GM23338 (cell line): ENCODE measurements around the gene KMT2C. TPM values are rescaled to one million over a fixed set of nuclear protein-coding genes. Genes with fewer than 3 reads are reported as not detected.

Source experiments
- ATAC-seq: fragments of 200-7000 bp; cut with Tn5 transposase; 3 replicates; pipeline ENCODE4 v1.9.1; 2020
- DNase-seq: peaks from one replicate; pipeline ENCODE4 v3.0.0-alpha.2; 2015; ENCODE audit warnings: low spot score
- H2AFZ ChIP-seq: fragments of 200-600 bp; sonication (generic); 2 replicates; pipeline ENCODE4 v1.8.0; 2016; ENCODE audit warnings: antibody characterized with exemption, mild to moderate bottlenecking, moderate library complexity
- H3F3A ChIP-seq: fragments of 200-600 bp; sonication (generic); replicated peaks from 2 replicates; pipeline ENCODE4 v1.8.0; 2017; ENCODE audit warnings: antibody characterized with exemption, mixed run types, low read depth
- H3K27ac ChIP-seq: fragments of 200-600 bp; sonication (generic); 2 replicates; pipeline ENCODE4 v1.6.1; 2016; ENCODE audit warnings: low read depth
- H3K27me3 ChIP-seq: fragments of 200-600 bp; sonication (generic); 2 replicates; pipeline ENCODE4 v1.8.0; 2016; ENCODE audit warnings: mild to moderate bottlenecking, mixed run types, moderate library complexity; ENCODE audit not compliant: insufficient read depth
- H3K36me3 ChIP-seq: fragments of 200-600 bp; sonication (generic); 2 replicates; pipeline ENCODE4 v1.8.0; 2016; ENCODE audit warnings: mild to moderate bottlenecking; ENCODE audit not compliant: insufficient read depth
- H3K4me1 ChIP-seq: fragments of 200-600 bp; sonication (generic); 2 replicates; pipeline ENCODE4 v1.8.0; 2016; ENCODE audit warnings: mild to moderate bottlenecking, moderate library complexity; ENCODE audit not compliant: insufficient read depth
- H3K4me2 ChIP-seq: fragments of 200-600 bp; sonication (generic); 2 replicates; pipeline ENCODE4 v1.7.1; 2017; ENCODE audit warnings: mixed run types
- H3K4me3 ChIP-seq: fragments of 200-600 bp; sonication (generic); 2 replicates; pipeline ENCODE4 v1.6.1; 2016; ENCODE audit warnings: mixed run types
- H3K79me2 ChIP-seq: fragments of 200-600 bp; sonication (generic); replicated peaks from 2 replicates; pipeline ENCODE4 v1.8.0; 2017; ENCODE audit warnings: mild to moderate bottlenecking; ENCODE audit not compliant: insufficient read depth
- H3K9me2 ChIP-seq: fragments of 200-600 bp; sonication (generic); 2 replicates; pipeline ENCODE4 v1.8.0; 2017; ENCODE audit not compliant: insufficient read depth
- H4K20me1 ChIP-seq: fragments of 200-600 bp; sonication (generic); replicated peaks from 2 replicates; pipeline ENCODE4 v1.8.0; 2017; ENCODE audit warnings: mild to moderate bottlenecking; ENCODE audit not compliant: insufficient read depth
- H3K27ac Mint-ChIP-seq: 2 replicates; pipeline ENCODE4 v1.8.0; 2020; ENCODE audit warnings: inconsistent platforms, mild to moderate bottlenecking, moderate library complexity, mixed read lengths
- H3K27me3 Mint-ChIP-seq: 3 replicates; pipeline ENCODE4 v1.8.0; 2022; ENCODE audit warnings: low read depth, mild to moderate bottlenecking, moderate library complexity, mixed read lengths, inconsistent platforms; ENCODE audit not compliant: insufficient read depth, poor library complexity
- H3K36me3 Mint-ChIP-seq: 3 replicates; pipeline ENCODE4 v1.8.0; 2021; ENCODE audit warnings: low read depth, mild to moderate bottlenecking, inconsistent platforms, moderate library complexity, mixed read lengths
- H3K4me1 Mint-ChIP-seq: 3 replicates; pipeline ENCODE4 v1.8.0; 2020; ENCODE audit warnings: mild to moderate bottlenecking, inconsistent platforms, mixed read lengths
- H3K4me3 Mint-ChIP-seq: 3 replicates; pipeline ENCODE4 v1.8.0; 2021; ENCODE audit warnings: moderate library complexity, mild to moderate bottlenecking, inconsistent platforms, mixed read lengths
- H3K9me3 Mint-ChIP-seq: 3 replicates; pipeline ENCODE4 v1.8.0; 2020; ENCODE audit warnings: moderate library complexity, mild to moderate bottlenecking, inconsistent platforms, mixed read lengths
- CTCF ChIP-seq, 2 experiments: fragments of 200-600 bp in 1 of 2; sonication (generic) in 1 of 2; conservative IDR thresholded peaks; 2 replicates each; pipeline versions ENCODE4 v1.5.1 to v1.6.1; 2016 to 2017; ENCODE audit warnings: antibody characterized with exemption in 2 of 2, low read depth in 2 of 2, mild to moderate bottlenecking in 2 of 2, moderate library complexity in 1 of 2
- ETS1 ChIP-seq: IDR thresholded peaks from 2 replicates; pipeline ENCODE4 v1.6.1; 2016; ENCODE audit warnings: antibody characterized with exemption
- EZH2 ChIP-seq: fragments of 200-600 bp; sonication (generic); IDR thresholded peaks from one replicate; pipeline ENCODE4 v1.8.0; 2017; ENCODE audit warnings: antibody characterized with exemption, mild to moderate bottlenecking, low read depth; ENCODE audit not compliant: unreplicated experiment
- EZH2phosphoT487 ChIP-seq: fragments of 200-600 bp; sonication (generic); IDR thresholded peaks from one replicate; pipeline ENCODE4 v1.8.1; 2018; ENCODE audit warnings: antibody characterized with exemption; ENCODE audit not compliant: unreplicated experiment
- JUNB ChIP-seq: IDR thresholded peaks from one replicate; pipeline ENCODE4 v1.6.1; 2016; ENCODE audit warnings: antibody characterized with exemption; ENCODE audit not compliant: unreplicated experiment
- NANOG ChIP-seq: IDR thresholded peaks from 2 replicates; pipeline ENCODE4 v1.6.1; 2016; ENCODE audit warnings: antibody characterized with exemption, borderline replicate concordance
- STAT1 ChIP-seq: IDR thresholded peaks from one replicate; pipeline ENCODE4 v1.6.1; 2016; ENCODE audit warnings: antibody characterized with exemption; ENCODE audit not compliant: unreplicated experiment
- ZNF114 ChIP-seq: fragments of 250-450 bp; sonication (Bioruptor Pico); IDR thresholded peaks from 2 replicates; pipeline ENCODE4 v1.5.0; 2020; ENCODE audit warnings: mild to moderate bottlenecking, moderate library complexity
- ZNF331 ChIP-seq: fragments of 250-450 bp; sonication (Bioruptor Pico); IDR thresholded peaks from 2 replicates; pipeline ENCODE4 v1.5.0; 2020; ENCODE audit warnings: low read depth, mild to moderate bottlenecking, moderate library complexity
- polyA plus RNA-seq: library from polyadenylated mRNA; unstranded; fragments of >200 nt; fragmentation: Nextera tagmentation; extraction: Ambion mirVana; gene quantifications from 2 replicates; pipeline ENCODE4 v1.2.1, GENCODE V29; 2016
- total RNA-seq: library from RNA; depleted of rRNA; stranded (reverse); fragments of >200 nt; shearing (Covaris generic); gene quantifications from 2 replicates; pipeline ENCODE4 v1.2.3, GENCODE V29; 2014
- TF ChIP-seq, protein P1 (sequence below): IDR thresholded peaks from one replicate; pipeline ENCODE4 v1.6.1; 2018; ENCODE audit warnings: antibody characterized with exemption; ENCODE audit not compliant: unreplicated experiment
- TF ChIP-seq, protein P2 (sequence below): fragments of 250-450 bp; sonication (Bioruptor Pico); IDR thresholded peaks from 2 replicates; pipeline ENCODE4 v1.5.0; 2020; ENCODE audit warnings: mild to moderate bottlenecking, moderate library complexity

The KMT2C gene
- total and polyA plus RNA-seq, 2 experiments from 2014 or later = 11.4 to 39.0 TPM

DNA sequence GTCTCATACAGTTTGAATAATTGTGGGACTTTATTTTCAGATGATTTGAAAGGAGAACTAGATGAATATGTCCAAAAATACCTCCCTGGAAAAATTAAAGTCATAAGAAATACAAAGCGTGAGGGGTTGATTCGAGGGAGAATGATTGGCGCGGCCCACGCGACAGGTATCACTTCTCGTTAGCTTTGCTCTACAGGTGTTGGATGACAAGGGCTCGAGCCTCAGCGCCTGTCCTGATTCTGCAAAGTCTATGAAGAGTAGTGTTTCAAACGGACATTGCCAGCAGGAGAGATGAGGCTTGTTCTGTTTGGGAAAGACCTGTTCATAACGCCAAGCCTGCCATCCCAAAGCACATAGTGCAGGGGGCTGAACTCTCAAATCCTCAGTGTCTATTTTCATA, 330.6 kb downstream of the KMT2C start:
- H4K20me1 ChIP-seq = no peaks in the 10 kb centered on the region
- no peak overlapping the region for H3K27ac Mint-ChIP-seq
- H3K36me3 ChIP-seq = no peaks in the 10 kb centered on the region
- H3K27me3 ChIP-seq = no peaks in the 10 kb centered on the region
- no peak overlapping the region for H3K4me3 Mint-ChIP-seq
- H3K4me1 Mint-ChIP-seq = no peaks in the 10 kb centered on the region; the same call in 2 of the 3 replicates
- no peaks in the 10 kb centered on the region for H3K9me3 Mint-ChIP-seq
- no peak overlapping the region for H3K4me2 ChIP-seq
- no peak overlapping the region for H3K27ac ChIP-seq
- peaks cover 2% of the 10 kb centered on the region for H3K27me3 Mint-ChIP-seq
- ATAC-seq = no peak
- H3K79me2 ChIP-seq = no peaks in the 10 kb centered on the region
- H3F3A ChIP-seq = no peaks in the 10 kb centered on the region
- H2AFZ ChIP-seq = no peak overlapping the region
- no peak for TF ChIP-seq NANOG
- no peak for TF ChIP-seq ZNF114
- no peak for TF ChIP-seq EZH2phosphoT487
- no peak for TF ChIP-seq EZH2
- TF ChIP-seq JUNB = no peak
- no peak for TF ChIP-seq ETS1
- no peak for TF ChIP-seq CTCF (conservative IDR thresholded peaks at IDR 0.05; ENCODE audit: low read depth in 2 of 2)
- no peak for TF ChIP-seq ZNF331
- TF ChIP-seq, protein P1, sequence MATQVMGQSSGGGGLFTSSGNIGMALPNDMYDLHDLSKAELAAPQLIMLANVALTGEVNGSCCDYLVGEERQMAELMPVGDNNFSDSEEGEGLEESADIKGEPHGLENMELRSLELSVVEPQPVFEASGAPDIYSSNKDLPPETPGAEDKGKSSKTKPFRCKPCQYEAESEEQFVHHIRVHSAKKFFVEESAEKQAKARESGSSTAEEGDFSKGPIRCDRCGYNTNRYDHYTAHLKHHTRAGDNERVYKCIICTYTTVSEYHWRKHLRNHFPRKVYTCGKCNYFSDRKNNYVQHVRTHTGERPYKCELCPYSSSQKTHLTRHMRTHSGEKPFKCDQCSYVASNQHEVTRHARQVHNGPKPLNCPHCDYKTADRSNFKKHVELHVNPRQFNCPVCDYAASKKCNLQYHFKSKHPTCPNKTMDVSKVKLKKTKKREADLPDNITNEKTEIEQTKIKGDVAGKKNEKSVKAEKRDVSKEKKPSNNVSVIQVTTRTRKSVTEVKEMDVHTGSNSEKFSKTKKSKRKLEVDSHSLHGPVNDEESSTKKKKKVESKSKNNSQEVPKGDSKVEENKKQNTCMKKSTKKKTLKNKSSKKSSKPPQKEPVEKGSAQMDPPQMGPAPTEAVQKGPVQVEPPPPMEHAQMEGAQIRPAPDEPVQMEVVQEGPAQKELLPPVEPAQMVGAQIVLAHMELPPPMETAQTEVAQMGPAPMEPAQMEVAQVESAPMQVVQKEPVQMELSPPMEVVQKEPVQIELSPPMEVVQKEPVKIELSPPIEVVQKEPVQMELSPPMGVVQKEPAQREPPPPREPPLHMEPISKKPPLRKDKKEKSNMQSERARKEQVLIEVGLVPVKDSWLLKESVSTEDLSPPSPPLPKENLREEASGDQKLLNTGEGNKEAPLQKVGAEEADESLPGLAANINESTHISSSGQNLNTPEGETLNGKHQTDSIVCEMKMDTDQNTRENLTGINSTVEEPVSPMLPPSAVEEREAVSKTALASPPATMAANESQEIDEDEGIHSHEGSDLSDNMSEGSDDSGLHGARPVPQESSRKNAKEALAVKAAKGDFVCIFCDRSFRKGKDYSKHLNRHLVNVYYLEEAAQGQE = no peak
- TF ChIP-seq, protein P2, sequence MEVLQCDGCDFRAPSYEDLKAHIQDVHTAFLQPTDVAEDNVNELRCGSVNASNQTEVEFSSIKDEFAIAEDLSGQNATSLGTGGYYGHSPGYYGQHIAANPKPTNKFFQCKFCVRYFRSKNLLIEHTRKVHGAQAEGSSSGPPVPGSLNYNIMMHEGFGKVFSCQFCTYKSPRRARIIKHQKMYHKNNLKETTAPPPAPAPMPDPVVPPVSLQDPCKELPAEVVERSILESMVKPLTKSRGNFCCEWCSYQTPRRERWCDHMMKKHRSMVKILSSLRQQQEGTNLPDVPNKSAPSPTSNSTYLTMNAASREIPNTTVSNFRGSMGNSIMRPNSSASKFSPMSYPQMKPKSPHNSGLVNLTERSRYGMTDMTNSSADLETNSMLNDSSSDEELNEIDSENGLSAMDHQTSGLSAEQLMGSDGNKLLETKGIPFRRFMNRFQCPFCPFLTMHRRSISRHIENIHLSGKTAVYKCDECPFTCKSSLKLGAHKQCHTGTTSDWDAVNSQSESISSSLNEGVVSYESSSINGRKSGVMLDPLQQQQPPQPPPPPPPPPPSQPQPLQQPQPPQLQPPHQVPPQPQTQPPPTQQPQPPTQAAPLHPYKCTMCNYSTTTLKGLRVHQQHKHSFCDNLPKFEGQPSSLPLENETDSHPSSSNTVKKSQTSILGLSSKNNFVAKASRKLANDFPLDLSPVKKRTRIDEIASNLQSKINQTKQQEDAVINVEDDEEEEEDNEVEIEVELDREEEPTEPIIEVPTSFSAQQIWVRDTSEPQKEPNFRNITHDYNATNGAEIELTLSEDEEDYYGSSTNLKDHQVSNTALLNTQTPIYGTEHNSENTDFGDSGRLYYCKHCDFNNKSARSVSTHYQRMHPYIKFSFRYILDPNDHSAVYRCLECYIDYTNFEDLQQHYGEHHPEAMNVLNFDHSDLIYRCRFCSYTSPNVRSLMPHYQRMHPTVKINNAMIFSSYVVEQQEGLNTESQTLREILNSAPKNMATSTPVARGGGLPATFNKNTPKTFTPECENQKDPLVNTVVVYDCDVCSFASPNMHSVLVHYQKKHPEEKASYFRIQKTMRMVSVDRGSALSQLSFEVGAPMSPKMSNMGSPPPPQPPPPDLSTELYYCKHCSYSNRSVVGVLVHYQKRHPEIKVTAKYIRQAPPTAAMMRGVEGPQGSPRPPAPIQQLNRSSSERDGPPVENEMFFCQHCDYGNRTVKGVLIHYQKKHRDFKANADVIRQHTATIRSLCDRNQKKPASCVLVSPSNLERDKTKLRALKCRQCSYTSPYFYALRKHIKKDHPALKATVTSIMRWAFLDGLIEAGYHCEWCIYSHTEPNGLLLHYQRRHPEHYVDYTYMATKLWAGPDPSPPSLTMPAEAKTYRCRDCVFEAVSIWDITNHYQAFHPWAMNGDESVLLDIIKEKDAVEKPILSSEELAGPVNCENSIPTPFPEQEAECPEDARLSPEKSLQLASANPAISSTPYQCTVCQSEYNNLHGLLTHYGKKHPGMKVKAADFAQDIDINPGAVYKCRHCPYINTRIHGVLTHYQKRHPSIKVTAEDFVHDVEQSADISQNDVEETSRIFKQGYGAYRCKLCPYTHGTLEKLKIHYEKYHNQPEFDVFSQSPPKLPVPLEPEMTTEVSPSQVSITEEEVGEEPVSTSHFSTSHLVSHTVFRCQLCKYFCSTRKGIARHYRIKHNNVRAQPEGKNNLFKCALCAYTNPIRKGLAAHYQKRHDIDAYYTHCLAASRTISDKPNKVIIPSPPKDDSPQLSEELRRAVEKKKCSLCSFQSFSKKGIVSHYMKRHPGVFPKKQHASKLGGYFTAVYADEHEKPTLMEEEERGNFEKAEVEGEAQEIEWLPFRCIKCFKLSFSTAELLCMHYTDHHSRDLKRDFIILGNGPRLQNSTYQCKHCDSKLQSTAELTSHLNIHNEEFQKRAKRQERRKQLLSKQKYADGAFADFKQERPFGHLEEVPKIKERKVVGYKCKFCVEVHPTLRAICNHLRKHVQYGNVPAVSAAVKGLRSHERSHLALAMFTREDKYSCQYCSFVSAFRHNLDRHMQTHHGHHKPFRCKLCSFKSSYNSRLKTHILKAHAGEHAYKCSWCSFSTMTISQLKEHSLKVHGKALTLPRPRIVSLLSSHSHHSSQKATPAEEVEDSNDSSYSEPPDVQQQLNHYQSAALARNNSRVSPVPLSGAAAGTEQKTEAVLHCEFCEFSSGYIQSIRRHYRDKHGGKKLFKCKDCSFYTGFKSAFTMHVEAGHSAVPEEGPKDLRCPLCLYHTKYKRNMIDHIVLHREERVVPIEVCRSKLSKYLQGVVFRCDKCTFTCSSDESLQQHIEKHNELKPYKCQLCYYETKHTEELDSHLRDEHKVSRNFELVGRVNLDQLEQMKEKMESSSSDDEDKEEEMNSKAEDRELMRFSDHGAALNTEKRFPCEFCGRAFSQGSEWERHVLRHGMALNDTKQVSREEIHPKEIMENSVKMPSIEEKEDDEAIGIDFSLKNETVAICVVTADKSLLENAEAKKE = no peak
- no peak for TF ChIP-seq STAT1
- H3K36me3 Mint-ChIP-seq = peaks cover 3% of the 10 kb centered on the region; the same call in 1 of the 3 replicates
- no peak for DNase-seq
- H3K4me1 ChIP-seq = no peaks in the 10 kb centered on the region
- H3K9me2 ChIP-seq = no peaks in the 10 kb centered on the region
- H3K4me3 ChIP-seq = no peak overlapping the region
